PC-3 (cell line): ENCODE measurements around the gene TFAP2A. TPM values are rescaled to one million over a fixed set of nuclear protein-coding genes. Genes with fewer than 3 reads are reported as not detected.

Experiments used
- ATAC-seq: fragments of 200-7000 bp; cut with Tn5 transposase; 2 replicates; pipeline ENCODE4 v1.9.1; 2020; ENCODE audit warnings: mild to moderate bottlenecking, moderate library complexity
- BruUV-seq: library from RNA; stranded (reverse); fragments of 400-500 nt; replicated peaks from 2 replicates; lab custom pipeline; 2021; lab: Mats Ljungman, UMichigan
- CTCF ChIA-PET: fragments of 300-600 bp; sonication (Branson Sonifier 250); formaldehyde crosslinking; loops from one replicate; lab custom pipeline; 2022; ENCODE audit warnings: antibody characterized with exemption; lab: Charles Lee
- POLR2A ChIA-PET: fragments of 300-600 bp; sonication (Branson Sonifier 250); formaldehyde crosslinking; loops from one replicate; lab custom pipeline; 2022; ENCODE audit warnings: antibody characterized with exemption; ENCODE audit not compliant: unreplicated experiment; lab: Charles Lee
- DNase-seq: peaks from one replicate; pipeline ENCODE4 v3.0.0-alpha.2; 2015
- H2AFZ ChIP-seq: fragments of 300-600 bp; sonication (generic); 2 replicates; pipeline ENCODE4 v1.6.0; 2016; ENCODE audit warnings: antibody characterized with exemption, low read length
- H3F3A ChIP-seq: fragments of 300-600 bp; sonication (generic); one replicate; pipeline ENCODE4 v1.6.0; 2017; ENCODE audit warnings: antibody characterized with exemption, low read length, control low read depth, mild to moderate bottlenecking; ENCODE audit not compliant: unreplicated experiment
- H3K27ac ChIP-seq: fragments of 300-600 bp; sonication (generic); 2 replicates; pipeline ENCODE4 v1.5.1; 2016; ENCODE audit warnings: mild to moderate bottlenecking, low read length
- H3K27me3 ChIP-seq: fragments of 300-600 bp; sonication (generic); 2 replicates; pipeline ENCODE4 v1.6.1; 2016; ENCODE audit warnings: low read length, mixed read lengths
- H3K36me3 ChIP-seq: fragments of 300-600 bp; sonication (generic); 2 replicates; pipeline ENCODE4 v1.6.1; 2016; ENCODE audit warnings: low read depth, mixed run types, low read length, mixed read lengths
- H3K4me1 ChIP-seq: fragments of 300-600 bp; sonication (generic); 2 replicates; pipeline ENCODE4 v1.5.1; 2016; ENCODE audit warnings: low read length; ENCODE audit not compliant: insufficient read depth
- H3K4me2 ChIP-seq: fragments of 300-600 bp; sonication (generic); 2 replicates; pipeline ENCODE4 v1.6.0; 2016; ENCODE audit warnings: low read length
- H3K4me3 ChIP-seq: fragments of 300-600 bp; sonication (generic); 2 replicates; pipeline ENCODE4 v1.5.1; 2016; ENCODE audit warnings: mild to moderate bottlenecking, low read length, mixed read lengths
- H3K79me2 ChIP-seq: fragments of 300-600 bp; sonication (generic); 2 replicates; pipeline ENCODE4 v1.6.1; 2017; ENCODE audit warnings: low read length, mixed read lengths
- H3K9ac ChIP-seq: fragments of 300-600 bp; sonication (generic); 2 replicates; pipeline ENCODE4 v1.6.0; 2016; ENCODE audit warnings: mild to moderate bottlenecking, low read length
- H3K9me2 ChIP-seq: fragments of 300-600 bp; sonication (generic); replicated peaks from 2 replicates; pipeline ENCODE4 v1.6.1; 2016; ENCODE audit warnings: mixed run types, low read length, mixed read lengths
- H3K9me3 ChIP-seq: fragments of 300-600 bp; sonication (generic); 2 replicates; pipeline ENCODE4 v1.6.1; 2016; ENCODE audit warnings: low read length, mixed read lengths
- H4K20me1 ChIP-seq: fragments of 300-600 bp; sonication (generic); 2 replicates; pipeline ENCODE4 v1.6.1; 2016; ENCODE audit warnings: low read length, mixed read lengths
- CTCF ChIP-seq: fragments of 300-600 bp; sonication (generic); conservative IDR thresholded peaks from 2 replicates; pipeline ENCODE4 v1.5.1; 2017; ENCODE audit warnings: antibody characterized with exemption, low read depth, mild to moderate bottlenecking, low read length
- EZH2 ChIP-seq: fragments of 300-600 bp; sonication (generic); IDR thresholded peaks from one replicate; pipeline ENCODE4 v1.6.1; 2017; ENCODE audit warnings: antibody characterized with exemption, mild to moderate bottlenecking, low read length; ENCODE audit not compliant: unreplicated experiment
- EZH2phosphoT487 ChIP-seq: fragments of 300-600 bp; sonication (generic); IDR thresholded peaks from 2 replicates; pipeline ENCODE4 v1.6.1; 2018; ENCODE audit warnings: mild to moderate bottlenecking, antibody characterized with exemption, low read length, borderline replicate concordance
- intact Hi-C: fragments of 100-400 bp; cut with micrococcal nuclease; formaldehyde crosslinking; loops from 2 replicates; pipeline ENCODE4 v1.9.0; 2023
- total RNA-seq: library from RNA; depleted of rRNA; stranded (reverse); fragments of >200 nt; gene quantifications from 2 replicates; pipeline ENCODE4 v1.2.3, GENCODE V29; 2014

The TFAP2A gene
- total RNA-seq, 1 experiment from 2014 or later, result 29.4 TPM

GRCh38 chr6:10373642-10374359, 41.1 kb downstream of the TFAP2A start:
- H3K9ac ChIP-seq, result no peak overlapping the region
- H3K27ac ChIP-seq, result no peak overlapping the region
- H3K4me3 ChIP-seq, result no peak overlapping the region
- no TSS peak for BruUV-seq
- ChIA-PET CTCF (no interaction called here), POLR2A (no interaction called here)
- no peaks in the 10 kb centered on the region for H3F3A ChIP-seq
- H2AFZ ChIP-seq, result 0 out of 2 replicates have a peak overlapping the region, but pooled peaks have one; percentile 35
- ATAC-seq (0 out of 2 replicates have a peak, but pooled peaks have one; percentile 34), DNase-seq (peak; percentile 30)
- H4K20me1 ChIP-seq, result no peaks in the 10 kb centered on the region
- no peaks in the 10 kb centered on the region for H3K79me2 ChIP-seq
- intact Hi-C loops, result no loop called here
- H3K4me1 ChIP-seq, result peaks cover 12% of the 10 kb centered on the region
- H3K4me2 ChIP-seq, result no peak overlapping the region
- H3K9me3 ChIP-seq, result no peaks in the 10 kb centered on the region
- TF ChIP-seq EZH2phosphoT487, result no peak
- TF ChIP-seq CTCF, result no peak
- TF ChIP-seq EZH2, result no peak
- no peaks in the 10 kb centered on the region for H3K27me3 ChIP-seq
- no peaks in the 10 kb centered on the region for H3K9me2 ChIP-seq
- no peaks in the 10 kb centered on the region for H3K36me3 ChIP-seq

GRCh38 chr6:10369896-10370295, 45.0 kb downstream of the TFAP2A start:
- TF ChIP-seq EZH2phosphoT487 (no peak), CTCF (no peak), EZH2 (no peak)
- no peak overlapping the region for H2AFZ ChIP-seq
- H3K4me2 ChIP-seq, result peak overlapping the region; percentile 37; the same call in 1 of the 2 replicates
- BruUV-seq, result no TSS peak
- H4K20me1 ChIP-seq, result no peaks in the 10 kb centered on the region
- intact Hi-C loops, result loop anchor here (2.0 kb wide), 1 partner anchor 63 kb away; no protein-coding TSS in a partner anchor
- no peak overlapping the region for H3K4me3 ChIP-seq
- DNase-seq (peak; percentile 89), ATAC-seq (peak; percentile 96)
- H3K27me3 ChIP-seq, result no peaks in the 10 kb centered on the region
- CTCF ChIA-PET, result no interaction called here
- H3K9ac ChIP-seq, result no peak overlapping the region
- no peaks in the 10 kb centered on the region for H3K9me2 ChIP-seq
- no peaks in the 10 kb centered on the region for H3F3A ChIP-seq
- POLR2A ChIA-PET, result no interaction called here
- no peaks in the 10 kb centered on the region for H3K79me2 ChIP-seq
- H3K27ac ChIP-seq, result peak overlapping the region; percentile 46
- H3K36me3 ChIP-seq, result no peaks in the 10 kb centered on the region; the same call in 1 of the 2 replicates
- peaks cover 2% of the 10 kb centered on the region; the same call in 1 of the 2 replicates for H3K9me3 ChIP-seq
- H3K4me1 ChIP-seq, result peaks cover 12% of the 10 kb centered on the region

- ATAC-seq (no peak), DNase-seq (no peak)
- H3K4me3 ChIP-seq, result no peak overlapping the region
- peaks cover 6% of the 10 kb centered on the region; the same call in 1 of the 2 replicates for H3K9me3 ChIP-seq
- H3K27ac ChIP-seq, result no peak overlapping the region
- POLR2A ChIA-PET, result no interaction called here
- H4K20me1 ChIP-seq, result no peaks in the 10 kb centered on the region
- no peaks in the 10 kb centered on the region for H3K27me3 ChIP-seq
- no peaks in the 10 kb centered on the region for H3K9me2 ChIP-seq
- BruUV-seq, result no TSS peak
- H3K9ac ChIP-seq, result no peak overlapping the region
- H3F3A ChIP-seq, result no peaks in the 10 kb centered on the region
- intact Hi-C loops, result no loop called here
- no peaks in the 10 kb centered on the region; the same call in 1 of the 2 replicates for H3K36me3 ChIP-seq
- H2AFZ ChIP-seq, result no peak overlapping the region
- H3K4me1 ChIP-seq, result peaks cover 8% of the 10 kb centered on the region
- no peak overlapping the region for H3K4me2 ChIP-seq
- no peaks in the 10 kb centered on the region for H3K79me2 ChIP-seq
- CTCF ChIA-PET, result no interaction called here
- TF ChIP-seq CTCF (no peak), EZH2 (no peak), EZH2phosphoT487 (no peak)
Observed at GRCh38 chr6:10368861-10369260, 46.0 kb downstream of the TFAP2A start.
